PC-9 (cell line): Measurements from ENCODE around the gene FOXB2. TPM values are rescaled to one million over a fixed set of nuclear protein-coding genes. Genes with fewer than 3 reads are reported as not detected.

Experiments used
- BruUV-seq: library from RNA; stranded (reverse); fragments of 400-500 nt; replicated peaks from 2 replicates; lab custom pipeline; 2021; lab: Mats Ljungman, UMichigan
- CTCF ChIA-PET: fragments of 300-600 bp; sonication (Branson Sonifier 250); formaldehyde crosslinking; loops from one replicate; lab custom pipeline; 2022; ENCODE audit warnings: antibody characterized with exemption; lab: Charles Lee
- POLR2A ChIA-PET: fragments of 300-600 bp; sonication (Branson Sonifier 250); formaldehyde crosslinking; loops from one replicate; lab custom pipeline; 2022; ENCODE audit warnings: antibody characterized with exemption; ENCODE audit not compliant: unreplicated experiment; lab: Charles Lee
- DNase-seq, 2 experiments: peaks; one replicate each; pipeline versions ENCODE4 v3.0.0 to v3.0.0-alpha.2; 2015 to 2022; ENCODE audit warnings: mixed read lengths in 1 of 2
- H2AFZ ChIP-seq: fragments of 200-600 bp; sonication (generic); 2 replicates; pipeline ENCODE4 v1.8.1; 2017; ENCODE audit warnings: antibody characterized with exemption
- H3F3A ChIP-seq: fragments of 200-600 bp; sonication (generic); 2 replicates; pipeline ENCODE4 v1.8.1; 2017; ENCODE audit warnings: antibody characterized with exemption, mild to moderate bottlenecking, low read depth; ENCODE audit not compliant: insufficient read depth
- H3K27ac ChIP-seq: fragments of 200-600 bp; sonication (generic); 2 replicates; pipeline ENCODE4 v1.6.1; 2016; ENCODE audit warnings: mixed run types
- H3K27me3 ChIP-seq: fragments of 200-600 bp; sonication (generic); 2 replicates; pipeline ENCODE4 v1.6.1; 2016; ENCODE audit warnings: low read depth, mixed run types; ENCODE audit not compliant: insufficient read depth
- H3K36me3 ChIP-seq: fragments of 200-600 bp; sonication (generic); 2 replicates; pipeline ENCODE4 v1.6.1; 2016; ENCODE audit warnings: low read depth, mixed run types
- H3K4me1 ChIP-seq: fragments of 200-600 bp; sonication (generic); replicated peaks from 2 replicates; pipeline ENCODE4 v1.6.1; 2016; ENCODE audit warnings: mixed run types; ENCODE audit not compliant: insufficient read depth
- H3K4me2 ChIP-seq: fragments of 200-600 bp; sonication (generic); 2 replicates; pipeline ENCODE4 v1.6.1; 2017; ENCODE audit warnings: mixed run types
- H3K4me3 ChIP-seq: fragments of 200-600 bp; sonication (generic); 2 replicates; pipeline ENCODE4 v1.6.1; 2016; ENCODE audit warnings: mixed run types
- H3K79me2 ChIP-seq: fragments of 200-600 bp; sonication (generic); 2 replicates; pipeline ENCODE4 v1.6.1; 2017; ENCODE audit warnings: low read depth, mixed run types
- H3K9me2 ChIP-seq: fragments of 200-600 bp; sonication (generic); 2 replicates; pipeline ENCODE4 v1.8.1; 2017; ENCODE audit warnings: mild to moderate bottlenecking; ENCODE audit not compliant: insufficient read depth
- H3K9me3 ChIP-seq: fragments of 200-600 bp; sonication (generic); 2 replicates; pipeline ENCODE4 v1.8.1; 2016; ENCODE audit warnings: low read depth; ENCODE audit not compliant: insufficient read depth
- H4K20me1 ChIP-seq: fragments of 200-600 bp; sonication (generic); 2 replicates; pipeline ENCODE4 v1.8.1; 2017; ENCODE audit not compliant: insufficient read depth
- EZH2 ChIP-seq: fragments of 200-600 bp; sonication (generic); IDR thresholded peaks from 2 replicates; pipeline ENCODE4 v1.8.0; 2017; ENCODE audit warnings: antibody characterized with exemption, low read depth
- intact Hi-C: fragments of 100-400 bp; cut with micrococcal nuclease; formaldehyde crosslinking; loops from one replicate; pipeline ENCODE4 v1.10.0; 2022; ENCODE audit not compliant: unreplicated experiment
- total RNA-seq: library from RNA; stranded (reverse); gene quantifications from 2 replicates; pipeline ENCODE4 v1.2.3, GENCODE V29; 2021
- TF ChIP-seq, protein P1 (sequence below): fragments of 200-600 bp; sonication (generic); conservative IDR thresholded peaks from 2 replicates; pipeline ENCODE4 v1.6.1; 2017; ENCODE audit warnings: mixed run types, antibody characterized with exemption, mild to moderate bottlenecking, moderate library complexity

The FOXB2 gene
- total RNA-seq, 1 experiment from 2014 or later, result not detected

DNA sequence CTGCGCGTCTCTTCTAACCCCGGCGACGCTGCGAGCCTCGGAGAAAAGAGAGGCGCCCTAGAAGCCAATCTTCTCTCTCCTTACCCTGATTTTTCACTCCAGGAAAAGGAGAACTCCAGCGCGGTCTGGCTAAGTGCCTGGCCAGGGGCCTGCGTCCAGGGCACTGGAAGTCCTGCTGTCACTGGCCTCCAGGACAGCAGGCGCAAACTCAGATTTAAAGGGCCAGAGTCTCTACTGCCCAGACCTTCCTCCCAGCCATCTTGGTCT lies 553 bp upstream of the FOXB2 start:
- H3K9me2 ChIP-seq, result no peaks in the 10 kb centered on the region
- no peak for DNase-seq
- no peaks in the 10 kb centered on the region for H3K36me3 ChIP-seq
- H3F3A ChIP-seq, result no peaks in the 10 kb centered on the region
- no peaks in the 10 kb centered on the region for H3K4me1 ChIP-seq
- peaks cover 19% of the 10 kb centered on the region; the same call in 1 of the 2 replicates for H3K27me3 ChIP-seq
- H3K9me3 ChIP-seq, result no peaks in the 10 kb centered on the region
- H3K79me2 ChIP-seq, result no peaks in the 10 kb centered on the region
- ChIA-PET CTCF (no interaction called here), POLR2A (no interaction called here)
- no TSS peak for BruUV-seq
- no peak overlapping the region for H3K27ac ChIP-seq
- H2AFZ ChIP-seq, result no peak overlapping the region
- no peak overlapping the region for H3K4me2 ChIP-seq
- no peak overlapping the region for H3K4me3 ChIP-seq
- intact Hi-C loops, result no loop called here
- TF ChIP-seq, protein P1, sequence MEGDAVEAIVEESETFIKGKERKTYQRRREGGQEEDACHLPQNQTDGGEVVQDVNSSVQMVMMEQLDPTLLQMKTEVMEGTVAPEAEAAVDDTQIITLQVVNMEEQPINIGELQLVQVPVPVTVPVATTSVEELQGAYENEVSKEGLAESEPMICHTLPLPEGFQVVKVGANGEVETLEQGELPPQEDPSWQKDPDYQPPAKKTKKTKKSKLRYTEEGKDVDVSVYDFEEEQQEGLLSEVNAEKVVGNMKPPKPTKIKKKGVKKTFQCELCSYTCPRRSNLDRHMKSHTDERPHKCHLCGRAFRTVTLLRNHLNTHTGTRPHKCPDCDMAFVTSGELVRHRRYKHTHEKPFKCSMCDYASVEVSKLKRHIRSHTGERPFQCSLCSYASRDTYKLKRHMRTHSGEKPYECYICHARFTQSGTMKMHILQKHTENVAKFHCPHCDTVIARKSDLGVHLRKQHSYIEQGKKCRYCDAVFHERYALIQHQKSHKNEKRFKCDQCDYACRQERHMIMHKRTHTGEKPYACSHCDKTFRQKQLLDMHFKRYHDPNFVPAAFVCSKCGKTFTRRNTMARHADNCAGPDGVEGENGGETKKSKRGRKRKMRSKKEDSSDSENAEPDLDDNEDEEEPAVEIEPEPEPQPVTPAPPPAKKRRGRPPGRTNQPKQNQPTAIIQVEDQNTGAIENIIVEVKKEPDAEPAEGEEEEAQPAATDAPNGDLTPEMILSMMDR, result no peak
- no peak for TF ChIP-seq EZH2
- H4K20me1 ChIP-seq, result no peaks in the 10 kb centered on the region

DNA sequence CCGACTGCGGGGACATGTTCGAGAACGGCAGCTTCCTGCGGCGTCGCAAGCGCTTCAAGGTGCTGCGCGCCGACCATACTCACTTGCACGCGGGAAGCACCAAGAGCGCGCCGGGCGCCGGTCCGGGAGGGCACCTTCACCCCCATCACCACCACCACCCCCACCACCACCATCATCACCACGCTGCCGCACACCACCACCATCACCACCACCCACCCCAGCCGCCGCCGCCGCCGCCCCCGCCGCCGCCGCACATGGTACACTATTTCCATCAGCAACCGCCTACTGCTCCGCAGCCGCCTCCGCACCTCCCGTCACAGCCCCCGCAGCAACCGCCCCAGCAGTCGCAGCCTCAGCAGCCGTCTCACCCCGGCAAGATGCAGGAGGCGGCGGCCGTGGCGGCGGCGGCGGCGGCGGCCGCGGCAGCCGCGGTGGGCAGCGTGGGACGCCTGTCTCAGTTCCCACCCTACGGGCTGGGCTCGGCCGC lies 514 bp downstream of the FOXB2 start:
- Histone ChIP-seq H3K4me2 (no peak overlapping the region), H3K4me1 (no peaks in the 10 kb centered on the region), H3K27ac (no peak overlapping the region), H3F3A (no peaks in the 10 kb centered on the region), H4K20me1 (no peaks in the 10 kb centered on the region), H3K9me2 (no peaks in the 10 kb centered on the region), H3K79me2 (no peaks in the 10 kb centered on the region), H3K36me3 (no peaks in the 10 kb centered on the region), H3K27me3 (peaks cover 29% of the 10 kb centered on the region; the same call in 1 of the 2 replicates), H3K9me3 (no peaks in the 10 kb centered on the region), H2AFZ (no peak overlapping the region), H3K4me3 (no peak overlapping the region)
- TF ChIP-seq, protein P1, result no peak
- TF ChIP-seq EZH2, result no peak
- no peak for DNase-seq
- ChIA-PET POLR2A (no interaction called here), CTCF (no interaction called here)
- no TSS peak for BruUV-seq
- intact Hi-C loops, result no loop called here

DNA sequence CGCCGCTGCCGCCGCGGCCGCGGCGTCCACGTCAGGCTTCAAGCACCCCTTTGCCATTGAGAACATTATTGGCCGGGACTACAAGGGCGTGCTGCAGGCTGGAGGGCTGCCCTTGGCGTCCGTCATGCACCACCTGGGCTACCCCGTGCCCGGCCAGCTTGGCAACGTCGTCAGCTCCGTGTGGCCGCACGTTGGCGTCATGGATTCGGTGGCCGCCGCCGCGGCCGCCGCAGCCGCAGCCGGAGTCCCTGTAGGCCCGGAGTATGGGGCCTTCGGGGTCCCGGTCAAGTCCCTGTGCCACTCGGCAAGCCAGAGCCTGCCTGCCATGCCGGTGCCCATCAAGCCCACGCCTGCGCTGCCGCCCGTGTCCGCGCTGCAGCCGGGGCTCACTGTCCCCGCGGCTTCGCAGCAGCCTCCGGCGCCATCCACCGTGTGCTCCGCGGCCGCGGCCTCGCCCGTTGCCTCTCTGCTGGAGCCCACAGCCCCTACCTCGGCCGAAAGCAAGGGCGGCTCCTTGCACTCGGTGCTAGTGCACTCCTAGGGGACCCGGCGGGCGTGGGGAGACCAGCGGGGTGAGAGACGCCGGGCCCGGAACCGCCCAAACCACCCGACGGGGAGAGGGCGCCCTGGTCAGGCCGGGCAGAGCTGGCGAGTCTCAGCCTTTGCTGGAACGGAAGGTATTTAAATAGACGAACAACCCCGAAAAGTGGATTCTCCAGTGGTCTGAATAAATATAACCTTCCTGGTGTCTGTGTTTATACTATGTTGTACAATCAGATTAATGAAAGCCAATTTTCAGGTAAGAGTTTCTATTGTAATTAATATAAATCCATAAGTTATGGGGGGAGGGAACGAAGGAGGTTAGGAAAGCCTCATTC lies 1.2 kb downstream of the FOXB2 start:
- Histone ChIP-seq H3K4me1 (no peaks in the 10 kb centered on the region), H2AFZ (no peak overlapping the region), H3K36me3 (no peaks in the 10 kb centered on the region), H4K20me1 (no peaks in the 10 kb centered on the region), H3K4me2 (no peak overlapping the region), H3K27ac (no peak overlapping the region), H3F3A (no peaks in the 10 kb centered on the region), H3K9me2 (no peaks in the 10 kb centered on the region), H3K9me3 (no peaks in the 10 kb centered on the region), H3K27me3 (peaks cover 29% of the 10 kb centered on the region; the same call in 1 of the 2 replicates), H3K79me2 (no peaks in the 10 kb centered on the region), H3K4me3 (no peak overlapping the region)
- TF ChIP-seq, protein P1, result no peak
- no peak for TF ChIP-seq EZH2
- intact Hi-C loops, result no loop called here
- DNase-seq, result no peak
- CTCF ChIA-PET, result no interaction called here
- BruUV-seq, result no TSS peak
- POLR2A ChIA-PET, result no interaction called here
